ENCODE results near the gene ANKRD53.

GRCh38 chr2:71018625-71019024 lies 40.2 kb downstream of the ANKRD53 start:
- TF ChIP-seq CTCF (IDR thresholded peaks at IDR 0.05): no peak
- TF ChIP-seq POLR2AphosphoS5 (IDR thresholded peaks at IDR 0.05): no peak
